ENCODE data around the gene KLHL30. TPM values are rescaled to one million over a fixed set of nuclear protein-coding genes. Genes with fewer than 3 reads are reported as not detected.
A peak's percentile ranks its signal among the peaks of the same experiment; 100 is the strongest.

KLHL30 gene
- total RNA-seq, 2 donors from 2014 or later: 24.9 to 29.0 TPM

GRCh38 chr2:238141541-238142318 lies 3.3 kb downstream of the KLHL30 start:
- Histone ChIP-seq H3K27me3 (no peaks in the 10 kb centered on the region), H3K36me3 (peaks cover 8% of the 10 kb centered on the region), H3K27ac (peak overlapping the region; percentile 66 to 89), H3K4me1 (peaks cover 0 to 68% of the 10 kb centered on the region in 2 donors), H3K4me3 (peak overlapping the region in 1 of 2 donors; percentile 26), H3K9me3 (no peaks in the 10 kb centered on the region)
- no peak for DNase-seq (ENCODE audit: low spot score)
- no peak for TF ChIP-seq CTCF (IDR thresholded peaks at IDR 0.05)

- peaks cover 0 to 60% of the 10 kb centered on the region in 2 donors for H3K4me1 ChIP-seq
- H3K36me3 ChIP-seq: peaks cover 8% of the 10 kb centered on the region
- peak overlapping the region in 1 of 2 donors; percentile 26 for H3K4me3 ChIP-seq
- peak overlapping the region; percentile 66 to 89 for H3K27ac ChIP-seq
- TF ChIP-seq CTCF (IDR thresholded peaks at IDR 0.05): no peak
- H3K9me3 ChIP-seq: no peaks in the 10 kb centered on the region
- H3K27me3 ChIP-seq: no peaks in the 10 kb centered on the region
- no peak for DNase-seq (ENCODE audit: low spot score)
Measured at GRCh38 chr2:238142382-238143205, 4.1 kb downstream of the KLHL30 start.

GRCh38 chr2:238143239-238143951 lies 4.9 kb downstream of the KLHL30 start:
- DNase-seq (ENCODE audit: low spot score): no peak
- no peak for TF ChIP-seq CTCF (IDR thresholded peaks at IDR 0.05)
- Histone ChIP-seq H3K4me3 (no peak overlapping the region), H3K27me3 (no peaks in the 10 kb centered on the region), H3K9me3 (no peaks in the 10 kb centered on the region), H3K27ac (peak overlapping the region; percentile 66 to 89), H3K36me3 (peaks cover 9% of the 10 kb centered on the region), H3K4me1 (peaks cover 0 to 52% of the 10 kb centered on the region in 2 donors)

- no peak for DNase-seq (ENCODE audit: low spot score)
Measured at GRCh38 chr2:238144262-238144661, 5.8 kb downstream of the KLHL30 start.

More at GRCh38 chr2:238144262-238144661, 5.8 kb downstream of the KLHL30 start:
- peaks cover 16% of the 10 kb centered on the region for H3K36me3 ChIP-seq
- H3K4me1 ChIP-seq: peaks cover 0 to 45% of the 10 kb centered on the region in 2 donors
- no peaks in the 10 kb centered on the region for H3K9me3 ChIP-seq
- peak overlapping the region; percentile 66 to 89 for H3K27ac ChIP-seq
- no peaks in the 10 kb centered on the region for H3K27me3 ChIP-seq
- TF ChIP-seq CTCF (IDR thresholded peaks at IDR 0.05): no peak
- H3K4me3 ChIP-seq: no peak overlapping the region

All from right atrium auricular region (tissue), 2 donors.